Cerebellar nuclear complex (tissue), 1 donor: ENCODE results near the gene CARNS1.
"Not testable (repeated sequence)": the region's sequence is repeated elsewhere in the genome, so short reads cannot be mapped to it uniquely, and the experiment has no call there.

Experiments
- DNase-seq, 2 experiments: peaks; one replicate each; lab custom pipeline; 2025; lab: John Stamatoyannopoulos, UW

Gene CARNS1

GRCh38 chr11:67409781-67410368, 5.6 kb upstream of the CARNS1 start:
- DNase-seq: no peak

GRCh38 chr11:67410369-67410831, 5.1 kb upstream of the CARNS1 start:
- DNase-seq: no peak

GRCh38 chr11:67410984-67411784, 4.3 kb upstream of the CARNS1 start:
- DNase-seq: no peak

GRCh38 chr11:67411785-67412152, 3.7 kb upstream of the CARNS1 start:
- no peak for DNase-seq

- DNase-seq: no peak
Measured at GRCh38 chr11:67412495-67413179, 2.8 kb upstream of the CARNS1 start.

- no peak for DNase-seq
Measured at GRCh38 chr11:67413266-67413849, 2.1 kb upstream of the CARNS1 start.

GRCh38 chr11:67416416-67417335, 1.2 kb downstream of the CARNS1 start:
- DNase-seq: no peak

- no peak for DNase-seq
Measured at GRCh38 chr11:67417425-67417824, 1.9 kb downstream of the CARNS1 start.

GRCh38 chr11:67418476-67419281, 3.2 kb downstream of the CARNS1 start:
- peak in 1 of 2 experiments; percentile 53 for DNase-seq

GRCh38 chr11:67419325-67420049, 4.0 kb downstream of the CARNS1 start:
- DNase-seq: no peak

GRCh38 chr11:67420147-67420645, 4.7 kb downstream of the CARNS1 start:
- DNase-seq: no peak

GRCh38 chr11:67420646-67421429, 5.4 kb downstream of the CARNS1 start:
- peak; percentile 32 to 76 for DNase-seq

GRCh38 chr11:67421430-67422031, 6.1 kb downstream of the CARNS1 start:
- DNase-seq: no peak

GRCh38 chr11:67422891-67423290, 7.4 kb downstream of the CARNS1 start:
- no peak for DNase-seq

GRCh38 chr11:67423466-67423865, 8.0 kb downstream of the CARNS1 start:
- DNase-seq: no peak

- DNase-seq: no peak
Measured at GRCh38 chr11:67423891-67424613, 8.6 kb downstream of the CARNS1 start.

- DNase-seq: not testable (repeated sequence)
Measured at GRCh38 chr11:67427364-67427859, 11.9 kb downstream of the CARNS1 start.
